T-helper 1 cell treated with Interleukin-12 subunit alpha and Interleukin-12 subunit beta and Interleukin-4 antibody, amounts not matched to agents 30 μg/mL and 1 μg/mL, for 36 hours (primary cell): Measurements from ENCODE around the gene PCK2.

Experiments used
- H3K27ac Mint-ChIP-seq: one replicate; pipeline ENCODE4 v1.8.0; 2021; ENCODE audit warnings: mild to moderate bottlenecking, mixed read lengths
- H3K27me3 Mint-ChIP-seq: one replicate; pipeline ENCODE4 v1.8.0; 2021; ENCODE audit warnings: low read depth, mixed read lengths
- H3K36me3 Mint-ChIP-seq: one replicate; pipeline ENCODE4 v1.8.0; 2021; ENCODE audit warnings: low read depth, mixed read lengths
- H3K4me1 Mint-ChIP-seq: one replicate; pipeline ENCODE4 v1.8.0; 2021; ENCODE audit warnings: low read depth, mixed read lengths
- H3K4me3 Mint-ChIP-seq: one replicate; pipeline ENCODE4 v1.8.0; 2021; ENCODE audit warnings: mild to moderate bottlenecking, moderate library complexity, mixed read lengths
- H3K9me3 Mint-ChIP-seq: one replicate; pipeline ENCODE4 v1.8.0; 2021; ENCODE audit warnings: mixed read lengths

PCK2 gene

DNA sequence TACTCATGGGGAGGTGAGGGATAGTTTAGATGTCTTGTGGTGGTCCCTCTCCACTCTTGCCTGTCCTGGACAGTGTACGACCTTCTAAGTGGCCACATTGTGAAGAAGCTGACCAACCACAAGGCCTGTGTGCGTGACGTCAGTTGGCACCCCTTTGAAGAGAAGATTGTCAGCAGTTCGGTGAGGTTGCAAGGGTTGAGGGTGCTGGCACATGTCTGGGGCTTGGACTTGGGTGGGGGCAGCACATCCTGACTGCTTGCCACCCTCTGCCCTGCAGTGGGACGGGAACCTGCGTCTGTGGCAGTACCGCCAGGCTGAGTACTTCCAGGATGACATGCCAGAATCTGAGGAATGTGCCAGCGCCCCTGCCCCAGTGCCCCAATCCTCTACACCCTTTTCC is 28.8 kb downstream of the PCK2 start:
- Mint-ChIP-seq H3K27me3 (no peaks in the 10 kb centered on the region), H3K4me3 (no peak overlapping the region), H3K36me3 (peaks cover 42% of the 10 kb centered on the region), H3K4me1 (peaks cover 12% of the 10 kb centered on the region), H3K9me3 (no peaks in the 10 kb centered on the region), H3K27ac (no peak overlapping the region)

DNA sequence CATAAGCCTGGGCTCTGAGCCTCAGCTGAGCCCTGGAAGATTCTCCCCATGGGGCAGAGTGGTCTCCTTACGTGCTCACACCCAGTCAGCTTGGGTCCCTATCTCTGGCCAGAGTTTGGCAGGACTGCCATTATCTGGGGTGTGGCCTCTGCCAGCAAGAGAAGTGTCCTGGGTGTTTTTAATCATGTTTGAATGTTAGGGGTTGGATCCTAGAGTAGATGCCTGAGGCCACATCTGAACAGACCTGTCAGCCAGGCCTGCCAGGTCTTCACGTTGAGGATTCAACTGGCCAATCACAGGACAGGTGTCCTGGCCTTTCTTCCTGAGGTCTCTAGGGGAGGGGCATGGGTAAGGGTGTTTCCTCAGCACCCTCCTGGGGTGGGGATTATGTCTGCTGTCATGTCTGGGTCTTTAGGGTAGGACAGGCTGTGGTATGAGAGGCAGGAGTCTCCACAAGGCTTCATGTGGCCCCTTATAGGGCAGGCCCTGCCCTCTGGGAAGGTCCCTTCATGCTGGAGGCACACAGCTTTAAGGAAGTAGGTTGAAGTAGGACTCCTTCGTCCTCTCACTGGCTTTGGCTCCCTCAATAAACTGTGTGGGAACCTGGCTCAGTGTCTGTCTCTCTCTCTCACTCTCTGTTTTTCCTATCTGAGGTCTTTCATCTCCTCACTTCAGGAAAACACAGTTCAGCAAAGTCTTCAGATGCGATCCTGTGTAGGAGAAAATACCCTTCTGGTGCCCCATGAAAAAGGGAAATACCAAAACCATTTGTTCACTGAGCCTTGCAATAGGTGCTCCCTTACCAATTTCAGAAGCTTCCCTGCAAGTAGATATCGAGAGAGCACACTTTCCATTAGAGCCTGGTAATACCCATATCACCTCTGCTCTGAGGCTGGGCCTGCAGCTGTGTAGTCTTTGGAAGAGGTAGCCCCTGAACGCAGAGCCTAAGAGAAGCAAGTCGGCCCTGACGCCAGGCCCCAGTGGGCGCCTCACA is 29.6 kb downstream of the PCK2 start:
- no peaks in the 10 kb centered on the region for H3K27me3 Mint-ChIP-seq
- H3K27ac Mint-ChIP-seq, result peak overlapping the region; percentile 76
- no peaks in the 10 kb centered on the region for H3K9me3 Mint-ChIP-seq
- H3K4me3 Mint-ChIP-seq, result no peak overlapping the region
- H3K4me1 Mint-ChIP-seq, result peaks cover 10% of the 10 kb centered on the region
- peaks cover 37% of the 10 kb centered on the region for H3K36me3 Mint-ChIP-seq

DNA sequence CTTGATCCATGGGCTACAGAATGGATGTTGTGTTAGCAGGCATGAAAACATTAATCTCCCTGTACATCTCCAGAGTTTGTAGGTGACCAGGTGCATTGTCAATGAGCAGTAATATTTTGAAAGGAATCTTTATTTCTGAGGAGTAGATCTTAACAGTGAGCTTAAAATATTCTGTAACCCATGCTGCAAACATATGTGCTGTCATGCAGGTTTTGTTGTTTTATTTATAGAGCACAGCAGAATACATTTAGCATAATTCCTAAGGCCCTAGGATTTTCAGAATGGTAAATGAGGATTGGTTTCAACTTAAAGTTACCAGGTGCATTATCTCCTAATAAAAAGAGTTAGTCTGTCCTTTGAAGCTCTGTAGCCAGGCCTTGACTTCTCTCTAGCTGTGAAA is 32.8 kb downstream of the PCK2 start:
- peaks cover 10% of the 10 kb centered on the region for H3K4me1 Mint-ChIP-seq
- H3K4me3 Mint-ChIP-seq, result no peak overlapping the region
- no peaks in the 10 kb centered on the region for H3K9me3 Mint-ChIP-seq
- H3K27ac Mint-ChIP-seq, result no peak overlapping the region
- H3K27me3 Mint-ChIP-seq, result no peaks in the 10 kb centered on the region
- H3K36me3 Mint-ChIP-seq, result peaks cover 16% of the 10 kb centered on the region

DNA sequence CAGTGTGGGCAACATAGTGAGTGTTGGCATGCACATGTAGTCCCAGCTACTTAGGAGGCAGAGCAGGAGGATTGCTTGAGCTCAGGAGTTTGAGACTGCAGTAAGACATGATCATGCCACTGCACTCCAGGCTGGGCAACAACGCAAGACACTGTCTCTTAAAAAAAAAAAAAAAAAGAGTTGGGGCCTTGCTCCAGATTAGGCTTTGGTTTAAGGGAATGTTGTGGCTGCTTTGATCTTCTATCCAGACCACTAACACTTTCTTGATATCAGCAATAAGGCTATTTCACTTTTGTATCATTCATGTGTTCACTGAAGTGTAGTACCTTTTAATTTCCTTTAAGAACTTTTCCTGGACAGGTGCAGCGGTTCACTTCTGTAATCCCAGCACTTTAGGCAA is 33.6 kb downstream of the PCK2 start:
- Mint-ChIP-seq H3K27ac (no peak overlapping the region), H3K4me3 (no peak overlapping the region), H3K27me3 (no peaks in the 10 kb centered on the region)

DNA sequence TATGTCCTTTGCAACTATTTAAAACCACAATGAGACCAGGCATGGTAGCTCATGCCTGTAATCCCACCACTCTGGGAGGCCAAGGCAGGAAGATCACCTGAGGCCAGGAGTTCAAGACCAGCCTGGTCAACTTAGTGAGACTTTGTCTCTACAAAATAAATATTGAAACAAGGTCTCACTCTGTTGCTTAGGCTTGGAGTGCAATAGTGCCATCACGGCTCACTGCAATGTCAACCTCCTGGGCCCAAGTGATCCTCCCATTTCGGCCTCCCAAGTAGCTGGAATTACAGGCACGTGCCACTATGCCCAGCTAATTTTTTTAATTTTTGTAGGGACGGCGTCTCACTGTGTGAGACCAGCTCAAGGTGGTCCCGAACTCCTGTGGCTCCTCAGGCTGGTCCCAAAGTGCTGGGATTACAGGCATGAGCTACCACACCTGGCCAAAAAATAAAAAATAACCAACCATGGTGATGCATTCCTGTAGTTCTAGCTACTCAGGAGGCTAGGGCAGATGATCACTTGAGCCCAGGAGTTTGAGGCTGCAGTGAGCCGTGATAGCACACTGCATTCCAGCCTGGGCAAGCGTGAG is 35.4 kb downstream of the PCK2 start:
- H3K4me3 Mint-ChIP-seq, result no peak overlapping the region
- no peaks in the 10 kb centered on the region for H3K27me3 Mint-ChIP-seq
- H3K4me1 Mint-ChIP-seq, result peaks cover 16% of the 10 kb centered on the region
- no peaks in the 10 kb centered on the region for H3K9me3 Mint-ChIP-seq
- peaks cover 11% of the 10 kb centered on the region for H3K36me3 Mint-ChIP-seq
- H3K27ac Mint-ChIP-seq, result no peak overlapping the region

More for the DNA sequence above, 33.6 kb downstream of the PCK2 start:
- Mint-ChIP-seq H3K36me3 (peaks cover 16% of the 10 kb centered on the region), H3K9me3 (no peaks in the 10 kb centered on the region), H3K4me1 (peaks cover 14% of the 10 kb centered on the region)

DNA sequence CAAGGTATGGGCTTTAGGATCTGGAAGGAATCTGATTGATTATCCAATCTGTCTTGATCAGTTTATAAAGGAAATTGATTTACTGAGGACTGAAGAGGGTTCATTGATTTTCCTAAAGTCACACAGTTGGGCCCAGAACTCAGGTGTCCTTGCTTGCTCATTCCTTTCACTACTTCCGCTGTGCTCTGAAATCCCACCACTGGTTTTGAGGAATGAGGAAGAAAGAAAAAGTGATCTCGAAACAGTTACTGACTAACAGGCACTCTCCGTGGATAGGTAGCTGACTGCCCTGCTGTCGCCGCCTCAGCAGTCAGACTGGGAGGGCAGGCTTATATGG is 36.2 kb downstream of the PCK2 start, which contains the start of gene FITM1:
FITM1 (plus strand) TSS at position 280 of the 337 bp plus-strand sequence. CDS start 905 bp downstream, outside the sequence.
- peaks cover 17% of the 10 kb centered on the region for H3K4me1 Mint-ChIP-seq
- peak within 1 kb of the TSS; percentile 65 for H3K27ac Mint-ChIP-seq
- H3K27me3 Mint-ChIP-seq, result no peaks in the 10 kb centered on the region
- peaks cover 8% of the 10 kb centered on the region for H3K36me3 Mint-ChIP-seq
- H3K9me3 Mint-ChIP-seq, result no peaks in the 10 kb centered on the region
- no peak within 1 kb of the TSS for H3K4me3 Mint-ChIP-seq

DNA sequence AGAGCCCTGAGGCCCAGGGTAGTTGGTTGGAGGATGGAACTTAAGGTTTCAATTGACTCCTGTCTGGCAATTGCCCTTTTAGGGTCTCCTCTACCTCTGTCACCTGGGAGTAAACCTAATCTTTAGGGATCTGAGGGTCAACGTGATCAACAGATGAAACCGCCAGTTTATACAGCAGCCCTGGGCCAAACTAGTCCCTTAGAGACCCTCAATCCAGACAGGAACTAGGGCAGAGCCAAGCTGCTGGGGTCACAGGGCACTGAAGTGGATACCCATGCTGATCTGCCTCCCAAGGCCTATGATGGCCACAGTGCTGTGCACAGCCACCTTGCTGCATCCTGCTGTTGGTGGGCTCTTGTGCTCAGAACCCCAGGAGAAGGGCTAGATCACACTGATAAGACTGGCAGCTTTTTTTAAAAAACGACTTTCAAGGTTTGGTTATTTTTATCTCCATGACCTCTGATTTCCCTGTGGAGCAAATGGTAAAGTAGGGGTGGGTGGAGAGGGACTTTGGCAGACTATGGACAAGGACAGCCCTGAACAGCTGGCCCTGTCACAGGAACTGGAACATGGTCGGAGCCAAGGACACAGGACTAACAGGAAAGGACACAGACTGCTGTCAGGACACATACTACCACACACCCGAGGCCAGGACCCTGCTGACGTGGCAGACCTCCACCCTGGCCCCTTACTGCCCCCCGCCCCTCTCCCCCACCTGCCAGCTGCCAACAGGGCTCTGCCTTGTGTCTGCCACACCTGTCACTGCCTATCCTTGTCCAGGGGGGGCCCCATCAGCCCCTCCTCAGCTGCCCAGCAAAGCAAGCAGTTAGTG is 36.8 kb downstream of the PCK2 start:
- Mint-ChIP-seq H3K27me3 (no peaks in the 10 kb centered on the region), H3K27ac (peak overlapping the region; percentile 65), H3K9me3 (no peaks in the 10 kb centered on the region), H3K4me1 (peaks cover 19% of the 10 kb centered on the region), H3K4me3 (no peak overlapping the region), H3K36me3 (peaks cover 8% of the 10 kb centered on the region)

GRCh38 chr14:24131549-24131966 is 37.4 kb downstream of the PCK2 start:
- Mint-ChIP-seq H3K4me3 (no peak overlapping the region), H3K27ac (no peak overlapping the region), H3K27me3 (no peaks in the 10 kb centered on the region), H3K36me3 (peaks cover 8% of the 10 kb centered on the region), H3K9me3 (no peaks in the 10 kb centered on the region), H3K4me1 (peaks cover 19% of the 10 kb centered on the region)

GRCh38 chr14:24132061-24132685 is 38.1 kb downstream of the PCK2 start:
- Mint-ChIP-seq H3K36me3 (peaks cover 14% of the 10 kb centered on the region), H3K27me3 (no peaks in the 10 kb centered on the region), H3K27ac (peak overlapping the region; percentile 53), H3K4me1 (peaks cover 25% of the 10 kb centered on the region), H3K9me3 (no peaks in the 10 kb centered on the region), H3K4me3 (no peak overlapping the region)

DNA sequence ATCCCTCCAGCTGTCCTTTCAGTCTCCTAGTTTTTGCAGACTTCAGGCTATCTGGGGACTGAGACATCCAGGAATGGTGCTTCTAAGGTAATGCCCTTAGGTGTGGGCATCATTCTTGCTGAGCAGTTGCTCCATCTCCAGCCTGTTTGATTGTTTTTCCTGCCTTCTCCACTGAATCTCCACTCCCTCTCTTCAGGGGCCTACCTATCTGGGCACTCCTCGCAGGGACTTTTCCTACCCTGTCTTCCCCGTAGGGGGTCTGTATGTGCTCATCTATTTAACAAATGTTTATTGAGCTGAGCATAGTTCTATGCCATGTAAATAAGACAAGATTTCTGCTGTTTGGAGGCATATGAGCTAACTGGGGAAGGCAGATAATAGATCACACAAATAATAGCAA is 38.9 kb downstream of the PCK2 start:
- Mint-ChIP-seq H3K9me3 (no peaks in the 10 kb centered on the region), H3K4me1 (peaks cover 29% of the 10 kb centered on the region), H3K27me3 (no peaks in the 10 kb centered on the region), H3K4me3 (no peak overlapping the region), H3K27ac (peak overlapping the region; percentile 53), H3K36me3 (peaks cover 17% of the 10 kb centered on the region)

GRCh38 chr14:24133735-24134134 is 39.6 kb downstream of the PCK2 start:
- H3K9me3 Mint-ChIP-seq, result no peaks in the 10 kb centered on the region
- H3K36me3 Mint-ChIP-seq, result peaks cover 23% of the 10 kb centered on the region
- H3K27ac Mint-ChIP-seq, result no peak overlapping the region
- H3K4me3 Mint-ChIP-seq, result no peak overlapping the region
- no peaks in the 10 kb centered on the region for H3K27me3 Mint-ChIP-seq
- peaks cover 33% of the 10 kb centered on the region for H3K4me1 Mint-ChIP-seq

DNA sequence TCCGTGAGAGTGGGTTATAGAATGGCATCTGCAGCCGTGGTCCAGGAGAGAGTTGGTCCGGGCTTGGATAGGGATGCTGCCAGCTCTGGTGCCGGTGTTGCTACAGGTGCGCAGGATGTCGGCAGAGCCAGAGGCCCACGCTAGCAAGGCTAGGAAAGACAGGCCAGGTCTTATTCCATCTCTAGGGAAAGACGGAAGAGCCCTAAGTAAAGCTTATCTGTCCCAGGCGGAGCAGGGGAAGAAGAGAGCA is 41.4 kb downstream of the PCK2 start:
- no peaks in the 10 kb centered on the region for H3K9me3 Mint-ChIP-seq
- peak overlapping the region; percentile 89 for H3K4me3 Mint-ChIP-seq
- peaks cover 45% of the 10 kb centered on the region for H3K4me1 Mint-ChIP-seq
- no peaks in the 10 kb centered on the region for H3K27me3 Mint-ChIP-seq
- peaks cover 35% of the 10 kb centered on the region for H3K36me3 Mint-ChIP-seq
- peak overlapping the region; percentile 89 for H3K27ac Mint-ChIP-seq

DNA sequence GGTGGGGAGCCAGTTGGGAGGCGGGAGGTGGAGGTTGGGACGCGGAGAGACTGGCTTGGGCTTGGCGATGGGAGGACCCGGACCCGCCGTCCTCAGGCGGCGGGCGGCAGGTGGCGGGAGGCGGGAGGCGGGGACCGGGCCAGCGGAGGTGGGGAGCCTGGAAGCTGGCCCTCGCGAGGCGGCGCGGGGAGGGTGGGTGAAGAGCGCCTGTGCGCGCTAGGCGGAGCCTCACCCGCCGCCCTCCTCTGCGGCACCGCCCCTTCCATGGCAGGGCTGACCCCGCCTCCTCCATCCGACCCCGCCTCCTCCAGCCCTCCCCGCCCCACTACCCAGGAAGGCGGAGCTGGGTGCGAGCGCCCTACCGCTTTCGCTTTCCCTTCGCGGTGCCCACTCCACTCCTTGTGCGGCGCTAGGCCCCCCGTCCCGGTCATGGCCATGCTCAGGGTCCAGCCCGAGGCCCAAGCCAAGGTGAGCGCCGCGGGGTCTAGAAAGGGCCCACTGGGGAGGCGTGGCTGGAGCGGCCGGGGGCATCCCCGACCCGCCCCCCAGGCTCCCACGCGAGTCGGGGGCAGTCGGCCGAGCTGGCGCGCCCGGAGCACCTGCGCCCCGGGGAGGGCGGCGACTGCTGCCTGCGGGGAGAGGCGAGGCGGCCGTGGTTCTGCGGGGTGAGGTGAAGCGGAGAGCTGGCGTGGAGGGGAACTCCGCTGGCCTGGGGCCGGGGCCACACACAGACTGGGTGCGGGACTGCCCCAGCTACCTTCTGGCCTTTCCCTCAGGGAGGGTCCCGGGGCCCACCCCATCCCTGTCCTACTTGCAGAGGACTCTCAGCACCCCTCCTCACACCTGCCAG is 41.9 kb downstream of the PCK2 start, which contains the start of gene PSME1:
PSME1 (plus strand) TSS at position 361 of the 850 bp plus-strand sequence; CDS start at position 430, 69 bp downstream.
- Mint-ChIP-seq H3K9me3 (no peaks in the 10 kb centered on the region), H3K36me3 (peaks cover 38% of the 10 kb centered on the region), H3K4me1 (peaks cover 48% of the 10 kb centered on the region), H3K4me3 (peak within 1 kb of the TSS; percentile 95), H3K27me3 (no peaks in the 10 kb centered on the region), H3K27ac (peak within 1 kb of the TSS; percentile 91)
